GM23338 (cell line): Measurements from ENCODE around the gene GRIA4.

ENCODE experiments used
- EZH2 ChIP-seq: fragments of 200-600 bp; sonication (generic); IDR thresholded peaks from one replicate; pipeline ENCODE4 v1.8.0; 2017; ENCODE audit warnings: antibody characterized with exemption, mild to moderate bottlenecking, low read depth; ENCODE audit not compliant: unreplicated experiment
- EZH2phosphoT487 ChIP-seq: fragments of 200-600 bp; sonication (generic); IDR thresholded peaks from one replicate; pipeline ENCODE4 v1.8.1; 2018; ENCODE audit warnings: antibody characterized with exemption; ENCODE audit not compliant: unreplicated experiment
- JUNB ChIP-seq: IDR thresholded peaks from one replicate; pipeline ENCODE4 v1.6.1; 2016; ENCODE audit warnings: antibody characterized with exemption; ENCODE audit not compliant: unreplicated experiment
- POLR2AphosphoS5 ChIP-seq: IDR thresholded peaks from 2 replicates; pipeline ENCODE4 v1.6.1; 2016; ENCODE audit warnings: antibody characterized with exemption, low read depth
- STAT1 ChIP-seq: IDR thresholded peaks from one replicate; pipeline ENCODE4 v1.6.1; 2016; ENCODE audit warnings: antibody characterized with exemption; ENCODE audit not compliant: unreplicated experiment
- ZNF114 ChIP-seq: fragments of 250-450 bp; sonication (Bioruptor Pico); IDR thresholded peaks from 2 replicates; pipeline ENCODE4 v1.5.0; 2020; ENCODE audit warnings: mild to moderate bottlenecking, moderate library complexity
- TF ChIP-seq, protein P1 (sequence below), 2 experiments: fragments of 200-600 bp in 1 of 2; sonication (generic) in 1 of 2; conservative IDR thresholded peaks; 2 replicates each; pipeline versions ENCODE4 v1.5.1 to v1.6.1; 2016 to 2017; ENCODE audit warnings: antibody characterized with exemption in 2 of 2, low read depth in 2 of 2, mild to moderate bottlenecking in 2 of 2, moderate library complexity in 1 of 2
- TF ChIP-seq, protein P2 (sequence below): IDR thresholded peaks from one replicate; pipeline ENCODE4 v1.6.1; 2018; ENCODE audit warnings: antibody characterized with exemption; ENCODE audit not compliant: unreplicated experiment

DNA sequence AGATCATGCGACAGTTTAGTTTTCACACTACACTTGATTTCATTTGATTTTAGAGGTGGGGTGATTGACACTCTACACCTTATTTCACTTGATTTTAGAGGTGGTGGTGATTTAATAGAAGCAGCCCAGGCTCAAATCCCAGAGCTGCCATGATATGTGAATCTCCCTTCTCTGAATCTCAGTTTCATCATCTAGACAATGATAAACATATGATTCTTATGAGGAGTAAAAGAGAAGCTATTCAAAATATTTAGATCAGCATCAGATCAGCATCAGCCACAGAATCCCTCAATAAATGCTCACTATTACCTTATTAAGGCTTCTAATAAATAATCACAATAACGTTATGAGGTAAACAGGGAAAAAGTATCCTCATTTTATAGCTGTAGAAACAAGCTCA lies 313.4 kb downstream of the GRIA4 start:
- TF ChIP-seq EZH2phosphoT487: no peak
- TF ChIP-seq, protein P1, sequence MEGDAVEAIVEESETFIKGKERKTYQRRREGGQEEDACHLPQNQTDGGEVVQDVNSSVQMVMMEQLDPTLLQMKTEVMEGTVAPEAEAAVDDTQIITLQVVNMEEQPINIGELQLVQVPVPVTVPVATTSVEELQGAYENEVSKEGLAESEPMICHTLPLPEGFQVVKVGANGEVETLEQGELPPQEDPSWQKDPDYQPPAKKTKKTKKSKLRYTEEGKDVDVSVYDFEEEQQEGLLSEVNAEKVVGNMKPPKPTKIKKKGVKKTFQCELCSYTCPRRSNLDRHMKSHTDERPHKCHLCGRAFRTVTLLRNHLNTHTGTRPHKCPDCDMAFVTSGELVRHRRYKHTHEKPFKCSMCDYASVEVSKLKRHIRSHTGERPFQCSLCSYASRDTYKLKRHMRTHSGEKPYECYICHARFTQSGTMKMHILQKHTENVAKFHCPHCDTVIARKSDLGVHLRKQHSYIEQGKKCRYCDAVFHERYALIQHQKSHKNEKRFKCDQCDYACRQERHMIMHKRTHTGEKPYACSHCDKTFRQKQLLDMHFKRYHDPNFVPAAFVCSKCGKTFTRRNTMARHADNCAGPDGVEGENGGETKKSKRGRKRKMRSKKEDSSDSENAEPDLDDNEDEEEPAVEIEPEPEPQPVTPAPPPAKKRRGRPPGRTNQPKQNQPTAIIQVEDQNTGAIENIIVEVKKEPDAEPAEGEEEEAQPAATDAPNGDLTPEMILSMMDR (conservative IDR thresholded peaks at IDR 0.05; ENCODE audit: low read depth in 2 of 2): no peak
- TF ChIP-seq EZH2: no peak
- TF ChIP-seq ZNF114 (CRISPR knock-in tag): no peak
- TF ChIP-seq POLR2AphosphoS5: no peak
- TF ChIP-seq, protein P2, sequence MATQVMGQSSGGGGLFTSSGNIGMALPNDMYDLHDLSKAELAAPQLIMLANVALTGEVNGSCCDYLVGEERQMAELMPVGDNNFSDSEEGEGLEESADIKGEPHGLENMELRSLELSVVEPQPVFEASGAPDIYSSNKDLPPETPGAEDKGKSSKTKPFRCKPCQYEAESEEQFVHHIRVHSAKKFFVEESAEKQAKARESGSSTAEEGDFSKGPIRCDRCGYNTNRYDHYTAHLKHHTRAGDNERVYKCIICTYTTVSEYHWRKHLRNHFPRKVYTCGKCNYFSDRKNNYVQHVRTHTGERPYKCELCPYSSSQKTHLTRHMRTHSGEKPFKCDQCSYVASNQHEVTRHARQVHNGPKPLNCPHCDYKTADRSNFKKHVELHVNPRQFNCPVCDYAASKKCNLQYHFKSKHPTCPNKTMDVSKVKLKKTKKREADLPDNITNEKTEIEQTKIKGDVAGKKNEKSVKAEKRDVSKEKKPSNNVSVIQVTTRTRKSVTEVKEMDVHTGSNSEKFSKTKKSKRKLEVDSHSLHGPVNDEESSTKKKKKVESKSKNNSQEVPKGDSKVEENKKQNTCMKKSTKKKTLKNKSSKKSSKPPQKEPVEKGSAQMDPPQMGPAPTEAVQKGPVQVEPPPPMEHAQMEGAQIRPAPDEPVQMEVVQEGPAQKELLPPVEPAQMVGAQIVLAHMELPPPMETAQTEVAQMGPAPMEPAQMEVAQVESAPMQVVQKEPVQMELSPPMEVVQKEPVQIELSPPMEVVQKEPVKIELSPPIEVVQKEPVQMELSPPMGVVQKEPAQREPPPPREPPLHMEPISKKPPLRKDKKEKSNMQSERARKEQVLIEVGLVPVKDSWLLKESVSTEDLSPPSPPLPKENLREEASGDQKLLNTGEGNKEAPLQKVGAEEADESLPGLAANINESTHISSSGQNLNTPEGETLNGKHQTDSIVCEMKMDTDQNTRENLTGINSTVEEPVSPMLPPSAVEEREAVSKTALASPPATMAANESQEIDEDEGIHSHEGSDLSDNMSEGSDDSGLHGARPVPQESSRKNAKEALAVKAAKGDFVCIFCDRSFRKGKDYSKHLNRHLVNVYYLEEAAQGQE: no peak
- TF ChIP-seq STAT1: no peak
- TF ChIP-seq JUNB: no peak
